Endothelial cell of umbilical vein (primary cell): Measurements from ENCODE around the gene RNU7-1.
A peak's percentile ranks its signal among the peaks of the same experiment; 100 is the strongest.

Experiments used
- EZH2 ChIP-seq: IDR thresholded peaks from 2 replicates; pipeline ENCODE4 v1.6.1; 2012; ENCODE audit warnings: borderline replicate concordance, low read depth, mild to moderate bottlenecking, moderate library complexity, low read length, inconsistent platforms; ENCODE audit not compliant: severe bottlenecking
- FOS ChIP-seq: IDR thresholded peaks from 2 replicates; pipeline ENCODE4 v1.6.1; 2011; ENCODE audit warnings: mild to moderate bottlenecking, low read length, moderate library complexity, borderline replicate concordance; ENCODE audit not compliant: insufficient read depth
- GATA2 ChIP-seq: IDR thresholded peaks from 2 replicates; pipeline ENCODE4 v1.7.0; 2011; ENCODE audit warnings: low read depth, mild to moderate bottlenecking, moderate library complexity, mixed read lengths, low read length; ENCODE audit not compliant: insufficient read length, insufficient read depth
- JUN ChIP-seq: IDR thresholded peaks from 2 replicates; pipeline ENCODE4 v1.6.1; 2011; ENCODE audit warnings: borderline replicate concordance, low read depth; ENCODE audit not compliant: insufficient read length, insufficient read depth
- MYC ChIP-seq: IDR thresholded peaks from one replicate; pipeline ENCODE4 v1.6.1; 2011; ENCODE audit warnings: mild to moderate bottlenecking, low read depth, low read length
- POLR2A ChIP-seq: IDR thresholded peaks from 2 replicates; pipeline ENCODE4 v1.6.1; 2012; ENCODE audit warnings: low read depth, mild to moderate bottlenecking, control low read depth, low read length
- POLR2AphosphoS5 ChIP-seq: IDR thresholded peaks from 2 replicates; pipeline ENCODE4 v1.6.1; 2012; ENCODE audit warnings: low read depth, mild to moderate bottlenecking, control low read depth, low read length, moderate library complexity; ENCODE audit not compliant: insufficient read depth
- TF ChIP-seq, protein P1 (sequence below), 2 donors: IDR thresholded peaks; 1 replicate in 1 of 2; 2 replicates in 1 of 2; pipeline ENCODE4 v1.5.1; 2011; ENCODE audit warnings: low read length in 2 of 2, mild to moderate bottlenecking in 2 of 2, moderate library complexity in 2 of 2, control low read depth in 1 of 2, inconsistent platforms in 1 of 2, low read depth in 1 of 2; ENCODE audit not compliant: insufficient read depth in 1 of 2; ENCODE audit errors: extremely low read depth in 1 of 2
- TF ChIP-seq, protein P2 (sequence below): IDR thresholded peaks from 2 replicates; pipeline ENCODE4 v1.6.1; 2011; ENCODE audit not compliant: insufficient read depth, insufficient read length

DNA sequence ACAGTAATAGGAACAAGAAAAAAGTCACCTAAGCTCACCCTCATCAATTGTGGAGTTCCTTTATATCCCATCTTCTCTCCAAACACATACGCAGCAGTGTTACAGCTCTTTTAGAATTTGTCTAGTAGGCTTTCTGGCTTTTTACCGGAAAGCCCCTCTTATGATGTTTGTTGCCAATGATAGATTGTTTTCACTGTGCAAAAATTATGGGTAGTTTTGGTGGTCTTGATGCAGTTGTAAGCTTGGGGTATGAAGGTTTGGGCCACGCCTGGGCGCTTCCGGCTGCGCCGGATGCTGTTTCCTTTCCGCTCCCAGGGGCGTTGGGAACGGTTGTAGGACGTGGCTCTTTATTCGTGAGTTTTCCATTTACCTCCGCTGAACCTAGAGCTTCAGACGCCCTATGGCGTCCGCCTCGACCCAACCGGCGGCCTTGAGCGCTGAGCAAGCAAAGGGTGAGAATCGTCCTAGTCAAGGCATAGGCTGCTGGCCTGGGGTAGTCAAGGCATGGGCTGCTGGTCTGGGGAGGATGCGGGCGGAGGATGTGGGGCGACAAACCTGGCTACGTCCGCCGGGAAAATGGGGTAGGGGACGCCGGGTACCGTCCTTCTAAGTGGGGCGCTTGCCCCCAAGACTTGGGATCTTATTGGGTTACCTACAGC, at the start of gene RNU7-1, which contains the start of gene C12orf57:
- TF ChIP-seq, protein P1, sequence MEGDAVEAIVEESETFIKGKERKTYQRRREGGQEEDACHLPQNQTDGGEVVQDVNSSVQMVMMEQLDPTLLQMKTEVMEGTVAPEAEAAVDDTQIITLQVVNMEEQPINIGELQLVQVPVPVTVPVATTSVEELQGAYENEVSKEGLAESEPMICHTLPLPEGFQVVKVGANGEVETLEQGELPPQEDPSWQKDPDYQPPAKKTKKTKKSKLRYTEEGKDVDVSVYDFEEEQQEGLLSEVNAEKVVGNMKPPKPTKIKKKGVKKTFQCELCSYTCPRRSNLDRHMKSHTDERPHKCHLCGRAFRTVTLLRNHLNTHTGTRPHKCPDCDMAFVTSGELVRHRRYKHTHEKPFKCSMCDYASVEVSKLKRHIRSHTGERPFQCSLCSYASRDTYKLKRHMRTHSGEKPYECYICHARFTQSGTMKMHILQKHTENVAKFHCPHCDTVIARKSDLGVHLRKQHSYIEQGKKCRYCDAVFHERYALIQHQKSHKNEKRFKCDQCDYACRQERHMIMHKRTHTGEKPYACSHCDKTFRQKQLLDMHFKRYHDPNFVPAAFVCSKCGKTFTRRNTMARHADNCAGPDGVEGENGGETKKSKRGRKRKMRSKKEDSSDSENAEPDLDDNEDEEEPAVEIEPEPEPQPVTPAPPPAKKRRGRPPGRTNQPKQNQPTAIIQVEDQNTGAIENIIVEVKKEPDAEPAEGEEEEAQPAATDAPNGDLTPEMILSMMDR (IDR thresholded peaks at IDR 0.05; ENCODE audit: extremely low read depth in 1 of 2, insufficient read depth in 1 of 2, low read depth in 1 of 2, low read length in 2 of 2), result no peak
- TF ChIP-seq POLR2A (peak; percentile 100), POLR2AphosphoS5 (peak; percentile 100), GATA2 (no peak), EZH2 (no peak), MYC (no peak), JUN (no peak), FOS (no peak)
- TF ChIP-seq, protein P2, sequence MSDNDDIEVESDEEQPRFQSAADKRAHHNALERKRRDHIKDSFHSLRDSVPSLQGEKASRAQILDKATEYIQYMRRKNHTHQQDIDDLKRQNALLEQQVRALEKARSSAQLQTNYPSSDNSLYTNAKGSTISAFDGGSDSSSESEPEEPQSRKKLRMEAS, result no peak
